Muscle of arm (tissue), 14 donors: Measurements from ENCODE around the gene B3GNT5. TPM values are rescaled to one million over a fixed set of nuclear protein-coding genes. Genes with fewer than 3 reads are reported as not detected.
A peak's percentile ranks its signal among the peaks of the same experiment; 100 is the strongest.

Source experiments
- DNase-seq: peaks from one replicate; pipeline ENCODE4 v3.0.0-alpha.2; 2013
- long read RNA-seq, 11 donors: transcript quantifications; one replicate each; lab custom pipeline, GENCODE V29; 2026
- polyA plus RNA-seq, 12 donors: library from polyadenylated mRNA; unstranded; fragments of 120-200 nt; gene quantifications; one replicate each; pipeline ENCODE4 v1.2.1, GENCODE V29; 2013; ENCODE audit not compliant: insufficient read length in 12 of 12

Gene B3GNT5, protein sequence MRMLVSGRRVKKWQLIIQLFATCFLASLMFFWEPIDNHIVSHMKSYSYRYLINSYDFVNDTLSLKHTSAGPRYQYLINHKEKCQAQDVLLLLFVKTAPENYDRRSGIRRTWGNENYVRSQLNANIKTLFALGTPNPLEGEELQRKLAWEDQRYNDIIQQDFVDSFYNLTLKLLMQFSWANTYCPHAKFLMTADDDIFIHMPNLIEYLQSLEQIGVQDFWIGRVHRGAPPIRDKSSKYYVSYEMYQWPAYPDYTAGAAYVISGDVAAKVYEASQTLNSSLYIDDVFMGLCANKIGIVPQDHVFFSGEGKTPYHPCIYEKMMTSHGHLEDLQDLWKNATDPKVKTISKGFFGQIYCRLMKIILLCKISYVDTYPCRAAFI
- polyA plus RNA-seq: 10 to 100 TPM in 8 of 12 donors, 1 to 10 TPM in 3, not detected in 1; 6.7 to 17.3 (median 12.0) TPM
- long read RNA-seq, donor 1, full-length matches to known transcripts: 14 of 19 reads
- long read RNA-seq, donor 1, partial matches to known transcripts: 5 of 19 reads
- long read RNA-seq, donor 1, other reads (novel, unspliced or antisense): 0 of 19 reads
- long read RNA-seq, donor 2, partial matches to known transcripts: 0 of 3 reads
- long read RNA-seq, donor 2, other reads (novel, unspliced or antisense): 0 of 3 reads
- long read RNA-seq, donor 3, partial matches to known transcripts: 0 of 1 reads
- long read RNA-seq, donor 3, other reads (novel, unspliced or antisense): 0 of 1 reads
- long read RNA-seq, donor 4: 0 reads
- long read RNA-seq, donor 5, full-length matches to known transcripts: 4 of 4 reads
- long read RNA-seq, donor 5, partial matches to known transcripts: 0 of 4 reads
- long read RNA-seq, donor 5, other reads (novel, unspliced or antisense): 0 of 4 reads
- long read RNA-seq, donor 6, partial matches to known transcripts: 0 of 4 reads
- long read RNA-seq, donor 6, other reads (novel, unspliced or antisense): 0 of 4 reads
- long read RNA-seq, donor 7, full-length matches to known transcripts: 3 of 3 reads
- long read RNA-seq, donor 7, partial matches to known transcripts: 0 of 3 reads
- long read RNA-seq, donor 7, other reads (novel, unspliced or antisense): 0 of 3 reads
- long read RNA-seq, donor 8, full-length matches to known transcripts: 6 of 6 reads
- long read RNA-seq, donor 8, partial matches to known transcripts: 0 of 6 reads
- long read RNA-seq, donor 8, other reads (novel, unspliced or antisense): 0 of 6 reads
- long read RNA-seq, donor 9, full-length matches to known transcripts: 6 of 6 reads
- long read RNA-seq, donor 9, partial matches to known transcripts: 0 of 6 reads
- long read RNA-seq, donor 9, other reads (novel, unspliced or antisense): 0 of 6 reads
- long read RNA-seq, donor 10, partial matches to known transcripts: 8 of 9 reads
- long read RNA-seq, donor 10, other reads (novel, unspliced or antisense): 0 of 9 reads
- long read RNA-seq, donor 11, full-length matches to known transcripts: 6 of 6 reads
- long read RNA-seq, donor 11, partial matches to known transcripts: 0 of 6 reads
- long read RNA-seq, donor 11, other reads (novel, unspliced or antisense): 0 of 6 reads

- DNase-seq: peak; percentile 63
Observed at GRCh38 chr3:183252973-183253527, at the start of gene B3GNT5. Gene B3GNT5 (plus strand): TSS chr3:183253253. CDS start chr3:183269799, 16,546 bp downstream.

DNA sequence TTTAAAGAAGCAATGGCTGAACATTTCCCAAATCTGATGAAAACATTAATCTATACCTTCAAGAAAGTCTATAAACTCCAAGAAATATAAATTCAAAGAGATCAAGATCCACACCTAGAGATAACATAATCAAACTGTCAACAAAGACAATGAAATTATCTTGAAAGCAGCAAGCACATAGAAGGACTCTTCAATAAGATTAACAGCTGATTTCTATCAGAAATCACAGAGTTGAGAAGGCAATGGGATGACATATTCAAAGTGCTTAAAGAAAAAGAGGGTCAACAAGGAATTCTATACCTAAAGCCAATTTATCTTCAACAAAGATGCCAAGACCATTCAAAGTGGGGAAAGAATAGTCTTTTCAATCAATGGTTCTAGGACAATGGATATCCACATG is 49.4 kb upstream of the B3GNT5 start:
- no peak for DNase-seq

- no peak for DNase-seq
Observed at GRCh38 chr3:183208260-183208659, 44.8 kb upstream of the B3GNT5 start.

DNA sequence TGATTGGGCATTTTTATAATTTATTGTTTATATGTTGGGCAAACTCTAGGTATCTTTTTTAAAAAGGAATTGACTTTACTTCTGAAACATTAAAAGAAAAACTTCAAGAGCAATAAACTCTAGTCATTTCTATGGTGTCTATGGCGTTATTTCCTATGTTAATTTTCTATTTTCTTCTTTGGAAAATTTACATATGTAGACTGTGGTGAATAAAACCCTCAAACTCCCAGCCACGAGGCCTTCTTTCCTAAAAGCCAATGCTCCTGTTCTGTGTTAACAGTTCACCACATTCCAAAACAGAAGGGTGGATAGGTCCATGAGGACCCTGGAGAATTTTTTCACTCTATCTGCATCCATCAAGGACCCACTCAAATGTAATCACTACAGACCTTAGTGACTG is 44.3 kb upstream of the B3GNT5 start:
- no peak for DNase-seq

GRCh38 chr3:183210341-183210740 is 42.7 kb upstream of the B3GNT5 start:
- no peak for DNase-seq

GRCh38 chr3:183210862-183211341 is 42.2 kb upstream of the B3GNT5 start:
- DNase-seq: no peak

- no peak for DNase-seq
Observed at GRCh38 chr3:183211352-183211751, 41.7 kb upstream of the B3GNT5 start.

GRCh38 chr3:183212096-183212495 is 41.0 kb upstream of the B3GNT5 start:
- DNase-seq: no peak

GRCh38 chr3:183212565-183212964 is 40.5 kb upstream of the B3GNT5 start:
- no peak for DNase-seq

DNA sequence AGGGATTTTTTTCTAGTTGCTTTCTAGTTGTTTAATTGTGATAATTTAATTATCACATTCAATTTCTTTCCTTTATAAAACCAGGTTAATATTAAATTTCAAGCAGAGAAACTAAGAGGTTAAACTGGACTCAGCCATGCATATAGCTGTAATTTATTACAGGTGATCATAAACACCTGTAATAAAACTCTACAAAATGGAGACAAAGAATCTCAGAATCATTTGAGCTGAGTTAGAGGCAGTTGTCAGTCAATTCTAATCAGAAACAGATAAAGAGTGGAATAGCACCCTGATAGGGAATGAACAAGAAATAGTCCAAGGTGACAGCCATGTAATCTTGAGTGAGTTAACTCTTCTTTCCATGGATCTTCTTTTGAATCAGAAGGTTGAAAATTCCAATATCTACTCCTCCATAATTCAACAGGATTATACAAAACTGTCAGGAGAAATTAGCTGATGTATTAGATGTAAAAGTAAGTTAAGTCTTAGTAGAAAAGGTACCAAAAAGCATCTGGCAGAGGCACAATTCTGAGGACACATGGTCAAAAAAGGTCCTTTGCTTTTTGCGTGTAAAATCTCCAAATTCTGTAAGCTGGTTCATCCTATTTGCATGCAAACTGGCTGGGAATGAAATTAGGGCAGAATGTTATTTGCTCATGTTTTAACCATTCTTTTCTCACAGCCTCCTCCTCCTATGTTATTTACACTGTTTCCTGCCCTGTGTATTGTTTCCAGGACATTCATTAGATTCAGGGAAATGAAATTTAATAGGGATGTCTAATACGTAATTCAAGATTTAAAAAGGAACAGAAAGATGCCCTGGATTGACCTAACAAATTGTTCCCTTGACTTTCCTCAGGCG is 39.4 kb upstream of the B3GNT5 start:
- no peak for DNase-seq

- no peak for DNase-seq
Observed at GRCh38 chr3:183214277-183214612, 38.8 kb upstream of the B3GNT5 start.

DNA sequence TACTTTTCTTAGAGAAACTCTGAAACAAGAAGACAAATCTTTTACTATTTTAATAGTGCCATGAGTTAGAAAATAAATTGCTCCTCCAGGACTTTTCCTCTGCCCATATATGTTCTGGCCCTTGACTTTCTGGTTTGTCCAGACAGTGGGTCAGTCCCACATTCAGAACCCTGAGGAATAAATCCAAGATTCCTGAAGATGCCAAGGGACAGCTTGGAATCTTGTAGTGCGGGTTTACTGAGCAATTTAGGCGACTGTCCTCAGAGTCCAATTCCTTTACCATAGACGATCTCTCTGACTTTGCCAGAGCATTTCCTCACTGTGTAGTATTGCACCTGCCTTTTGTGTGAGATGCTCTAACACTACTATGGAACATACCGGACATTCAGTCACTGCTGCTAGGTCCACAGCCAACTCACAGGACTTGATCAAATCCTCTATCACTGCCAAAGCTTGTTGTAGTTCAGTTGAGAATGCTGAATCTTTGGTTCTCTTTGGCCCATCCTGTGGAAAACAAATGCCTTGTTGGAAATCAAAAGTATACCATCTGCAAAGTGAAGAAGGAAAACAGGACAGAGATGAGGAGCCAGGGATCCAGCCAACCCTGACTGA is 37.4 kb upstream of the B3GNT5 start:
- DNase-seq: no peak

DNA sequence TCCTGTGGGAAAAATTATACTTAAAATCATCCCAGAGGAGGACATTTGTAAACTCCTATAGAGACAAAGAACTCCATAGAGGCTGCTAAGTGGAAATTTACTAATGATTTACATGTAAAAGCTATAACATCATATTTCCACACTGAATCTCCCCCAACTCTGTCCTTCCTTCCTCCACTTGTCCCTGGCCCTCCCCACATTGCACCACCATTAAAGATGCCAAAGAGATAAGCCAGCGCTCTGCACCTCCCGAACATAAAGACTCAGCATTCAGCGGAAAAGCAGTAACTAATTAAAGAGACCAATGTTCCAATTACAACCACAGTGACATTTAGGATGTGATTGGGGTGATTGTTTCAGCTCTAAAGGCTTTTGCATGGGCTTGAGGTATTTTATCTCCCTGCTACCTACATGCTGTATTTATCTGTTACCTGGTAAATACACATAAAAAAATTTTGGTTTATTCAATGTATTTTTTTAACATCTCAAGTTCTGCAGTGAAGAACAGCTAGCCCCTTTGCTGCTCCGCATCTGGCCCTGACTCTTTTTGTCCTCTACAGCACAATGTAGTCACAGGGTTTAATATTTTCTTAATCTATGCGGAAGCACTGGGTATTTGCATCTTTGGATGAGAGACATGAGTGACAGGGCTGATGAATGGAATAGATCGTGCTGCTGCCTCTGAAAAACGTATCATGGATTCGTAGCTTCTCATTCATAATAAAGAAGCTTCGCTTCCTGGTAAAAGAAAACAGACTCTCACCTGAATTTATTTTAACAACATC is 35.3 kb upstream of the B3GNT5 start:
- DNase-seq: no peak

DNA sequence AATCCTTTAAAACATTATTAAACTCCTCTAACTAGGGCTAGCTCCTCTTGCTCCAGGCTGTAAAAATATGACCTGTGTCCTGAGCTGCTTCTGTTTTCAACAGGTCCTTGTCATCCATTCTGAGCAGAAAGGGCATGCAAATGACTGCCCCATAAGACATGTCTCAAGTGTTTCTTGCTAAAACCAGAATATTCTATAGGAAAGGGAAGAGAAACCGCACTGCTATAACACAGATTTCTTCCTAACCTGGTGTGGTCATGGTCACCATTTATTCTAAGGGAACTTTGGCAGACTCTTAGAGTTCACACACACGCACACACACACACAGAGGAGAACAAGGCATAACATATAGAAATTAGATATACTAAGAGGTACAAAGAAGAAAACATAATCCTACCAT is 34.2 kb upstream of the B3GNT5 start:
- no peak for DNase-seq

DNA sequence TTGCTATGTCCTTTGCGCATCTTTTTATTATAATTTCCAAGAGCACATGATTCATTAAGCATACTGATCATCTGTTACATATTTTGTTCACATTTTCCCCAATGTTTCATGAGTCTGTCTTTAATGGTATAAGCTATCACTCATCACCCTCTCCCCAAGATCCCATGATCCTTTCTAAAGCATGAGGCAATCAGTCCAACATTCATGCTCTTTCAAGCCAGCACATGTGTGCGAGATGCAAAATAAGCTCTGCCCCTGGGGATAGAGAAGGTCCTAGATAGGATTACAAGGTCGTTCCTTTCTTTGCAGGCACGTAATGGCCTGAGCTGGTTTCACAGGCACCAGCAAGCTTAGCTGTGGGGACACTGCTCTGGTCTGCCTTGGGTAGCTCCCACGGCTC is 32.2 kb upstream of the B3GNT5 start:
- DNase-seq: no peak

- no peak for DNase-seq
Observed at GRCh38 chr3:183222631-183223235, 30.3 kb upstream of the B3GNT5 start.

- no peak for DNase-seq
Observed at GRCh38 chr3:183224180-183224970, 28.7 kb upstream of the B3GNT5 start.
